Psoas muscle (tissue), 8 donors: Measurements from ENCODE around the gene PUS10. TPM values are rescaled to one million over a fixed set of nuclear protein-coding genes. Genes with fewer than 3 reads are reported as not detected.

Experiments
- ATAC-seq, 4 donors: fragments of 200-7000 bp; cut with Tn5 transposase; one replicate each; pipeline ENCODE4 v1.9.1; 2020; ENCODE audit warnings: moderate library complexity in 3 of 4, mild to moderate bottlenecking in 2 of 4
- DNase-seq, 2 donors: peaks; one replicate each; pipeline ENCODE4 v3.0.0-alpha.2; 2020
- H3K27ac ChIP-seq: fragments of 200-600 bp; one replicate; pipeline ENCODE4 v1.8.0; 2022
- H3K27me3 ChIP-seq, 3 donors: fragments of 200-600 bp in 1 of 3; one replicate each; pipeline versions ENCODE4 v1.6.1 to v1.8.0; 2013 to 2022; ENCODE audit warnings: low read length in 2 of 3, mild to moderate bottlenecking in 2 of 3, moderate library complexity in 1 of 3; ENCODE audit not compliant: insufficient read depth in 3 of 3
- H3K36me3 ChIP-seq, 2 donors: fragments of 200-600 bp in 1 of 2; one replicate each; pipeline versions ENCODE4 v1.6.1 to v1.8.0; 2013 to 2022; ENCODE audit warnings: low read depth in 1 of 2, mild to moderate bottlenecking in 1 of 2, moderate library complexity in 1 of 2; ENCODE audit not compliant: insufficient read depth in 1 of 2
- H3K4me1 ChIP-seq: fragments of 200-600 bp; one replicate; pipeline ENCODE4 v1.8.0; 2022
- H3K4me3 ChIP-seq: fragments of 200-600 bp; one replicate; pipeline ENCODE4 v1.8.0; 2022; ENCODE audit warnings: mild to moderate bottlenecking
- H3K9me3 ChIP-seq: fragments of 200-600 bp; one replicate; pipeline ENCODE4 v1.8.0; 2022
- WGBS, 3 donors: extraction: QIAGEN DNeasy Blood & Tissue Kit; methylation state at CpG; one replicate each; pipeline versions ENCODE4 v1.1.6 to v1.1.7; 2013; 5-methylcytosine and 5-hydroxymethylcytosine counted together
- intact Hi-C, 2 donors: fragments of 100-400 bp; cut with DNase I; formaldehyde crosslinking; loops; one replicate each; pipeline versions ENCODE4 v1.11.0 to v1.14.2; 2022
- polyA plus RNA-seq, 3 donors: library from polyadenylated mRNA; stranded (reverse); fragments of 200-250 nt; gene quantifications; one replicate each; pipeline ENCODE4 v1.2.3, GENCODE V29; 2013
- total RNA-seq, 4 donors: library from RNA; stranded (reverse); fragmentation: NEBNext Ultra II Directional in 2 of 4; extraction: Animal tissue kit (Norgen Biotek cat#: 25700) in 2 of 4; gene quantifications; one replicate each; pipeline versions ENCODE4 v1.2.1 to v1.2.4, GENCODE V29; 2021 to 2023
- TF ChIP-seq, protein P1 (sequence below): fragments of 200-600 bp; IDR thresholded peaks from one replicate; pipeline ENCODE4 v1.8.0; 2022; ENCODE audit warnings: antibody characterized with exemption
- donor health status: healthy with polysubstance abuse.
- donor health status: DM: no; HTN: no; CAD: no; lungs with moderate emphysema.
- donor health status: Bipolar disorder and iron deficiency.
- donor health status: healthy.
- donor health status: DM: yes; HTN: yes; CAD: no.
- donor health status: DM: no; HTN: no; CAD: no.
- donor health status: DM: no; HTN: no; CAD: no.
- donor health status: DM: yes; HTN: yes; CAD: no.

The PUS10 gene
- total and polyA plus RNA-seq, 7 donors: 1.4 to 5.1 (median 2.9) TPM

DNA sequence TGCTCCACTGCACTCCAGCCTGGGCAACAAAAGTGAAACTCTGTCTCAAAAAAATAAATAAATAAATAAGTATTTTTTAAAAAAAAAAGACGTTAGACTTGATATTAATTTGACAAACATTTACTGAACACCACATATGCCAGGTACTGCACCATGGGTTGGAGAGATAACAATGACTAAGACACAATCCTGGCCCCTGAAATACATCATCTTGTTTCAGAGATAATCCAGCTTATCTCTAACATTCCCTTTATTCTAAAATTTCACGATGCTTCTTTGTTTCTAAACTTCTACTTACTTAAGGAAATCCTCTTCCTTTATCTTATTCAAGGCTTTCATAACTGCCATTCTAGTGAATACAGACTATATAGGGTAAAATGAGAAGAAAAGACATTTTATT, 55.5 kb downstream of the PUS10 start:
- ATAC-seq (no peak), DNase-seq (no peak)
- Histone ChIP-seq H3K4me1 (no peaks in the 10 kb centered on the region), H3K4me3 (no peak overlapping the region), H3K27me3 (no peaks in the 10 kb centered on the region), H3K9me3 (no peaks in the 10 kb centered on the region), H3K36me3 (peaks cover 0 to 16% of the 10 kb centered on the region in 2 donors), H3K27ac (no peak overlapping the region)
- intact Hi-C loops: no loop called here
- TF ChIP-seq, protein P1, sequence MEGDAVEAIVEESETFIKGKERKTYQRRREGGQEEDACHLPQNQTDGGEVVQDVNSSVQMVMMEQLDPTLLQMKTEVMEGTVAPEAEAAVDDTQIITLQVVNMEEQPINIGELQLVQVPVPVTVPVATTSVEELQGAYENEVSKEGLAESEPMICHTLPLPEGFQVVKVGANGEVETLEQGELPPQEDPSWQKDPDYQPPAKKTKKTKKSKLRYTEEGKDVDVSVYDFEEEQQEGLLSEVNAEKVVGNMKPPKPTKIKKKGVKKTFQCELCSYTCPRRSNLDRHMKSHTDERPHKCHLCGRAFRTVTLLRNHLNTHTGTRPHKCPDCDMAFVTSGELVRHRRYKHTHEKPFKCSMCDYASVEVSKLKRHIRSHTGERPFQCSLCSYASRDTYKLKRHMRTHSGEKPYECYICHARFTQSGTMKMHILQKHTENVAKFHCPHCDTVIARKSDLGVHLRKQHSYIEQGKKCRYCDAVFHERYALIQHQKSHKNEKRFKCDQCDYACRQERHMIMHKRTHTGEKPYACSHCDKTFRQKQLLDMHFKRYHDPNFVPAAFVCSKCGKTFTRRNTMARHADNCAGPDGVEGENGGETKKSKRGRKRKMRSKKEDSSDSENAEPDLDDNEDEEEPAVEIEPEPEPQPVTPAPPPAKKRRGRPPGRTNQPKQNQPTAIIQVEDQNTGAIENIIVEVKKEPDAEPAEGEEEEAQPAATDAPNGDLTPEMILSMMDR: no peak
- 78 to 83% (median 80%) methylated on average over 2 of the region's 2 CpGs for WGBS, 3 donors

DNA sequence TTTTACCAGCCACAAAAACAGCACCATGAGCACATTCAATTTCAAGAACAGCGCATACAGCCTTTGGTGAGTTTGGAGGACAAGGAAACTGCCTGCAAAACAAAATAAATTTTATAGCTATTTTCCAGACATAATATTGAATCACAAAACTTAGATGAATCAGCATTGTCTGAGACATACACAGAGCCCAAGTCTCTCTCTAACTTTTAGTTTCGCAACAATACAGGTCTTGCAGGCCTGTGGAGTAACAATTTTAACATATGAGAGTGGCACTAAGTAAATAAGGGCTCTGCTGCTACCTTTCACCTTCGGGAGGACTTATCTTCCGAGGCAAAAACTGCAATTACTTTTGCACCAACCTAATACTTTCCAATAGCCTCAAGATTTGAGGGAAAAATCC, 56.6 kb downstream of the PUS10 start:
- Histone ChIP-seq H3K9me3 (no peaks in the 10 kb centered on the region), H3K36me3 (peaks cover 0 to 21% of the 10 kb centered on the region in 2 donors), H3K27ac (no peak overlapping the region), H3K4me3 (no peak overlapping the region), H3K27me3 (no peaks in the 10 kb centered on the region), H3K4me1 (no peaks in the 10 kb centered on the region)
- intact Hi-C loops: no loop called here
- TF ChIP-seq, protein P1: no peak
- WGBS, 3 donors: 90 to 98% (median 97%) methylated on average over 4 of the region's 4 CpGs
- no peak for ATAC-seq
- DNase-seq: no peak

DNA sequence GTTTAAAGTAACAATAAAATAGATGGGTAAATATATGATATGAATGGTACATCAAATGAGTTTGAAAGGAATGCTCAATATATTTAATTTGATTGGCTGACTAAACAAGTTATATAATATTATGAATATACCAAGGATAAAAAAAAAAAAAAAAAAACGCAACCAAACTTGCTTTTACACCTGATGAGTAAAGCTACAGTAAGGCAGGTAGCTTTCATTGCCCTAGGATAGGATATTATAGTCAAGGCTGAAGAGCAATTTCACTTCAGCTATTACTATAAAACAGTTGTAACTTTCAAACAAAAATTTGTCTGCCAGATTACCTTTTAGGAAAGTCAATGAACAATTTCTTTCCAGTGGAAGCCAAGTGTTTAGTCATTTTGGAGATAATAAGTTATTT, 57.3 kb downstream of the PUS10 start:
- TF ChIP-seq, protein P1: no peak
- Histone ChIP-seq H3K27ac (no peak overlapping the region), H3K4me1 (no peaks in the 10 kb centered on the region), H3K9me3 (no peaks in the 10 kb centered on the region), H3K36me3 (peaks cover 0 to 21% of the 10 kb centered on the region in 2 donors), H3K27me3 (no peaks in the 10 kb centered on the region), H3K4me3 (no peak overlapping the region)
- 91 to 100% (median 94%) methylated on average over 1 of the region's 1 CpG for WGBS, 3 donors
- ATAC-seq: no peak
- DNase-seq: no peak
- intact Hi-C loops: no loop called here

DNA sequence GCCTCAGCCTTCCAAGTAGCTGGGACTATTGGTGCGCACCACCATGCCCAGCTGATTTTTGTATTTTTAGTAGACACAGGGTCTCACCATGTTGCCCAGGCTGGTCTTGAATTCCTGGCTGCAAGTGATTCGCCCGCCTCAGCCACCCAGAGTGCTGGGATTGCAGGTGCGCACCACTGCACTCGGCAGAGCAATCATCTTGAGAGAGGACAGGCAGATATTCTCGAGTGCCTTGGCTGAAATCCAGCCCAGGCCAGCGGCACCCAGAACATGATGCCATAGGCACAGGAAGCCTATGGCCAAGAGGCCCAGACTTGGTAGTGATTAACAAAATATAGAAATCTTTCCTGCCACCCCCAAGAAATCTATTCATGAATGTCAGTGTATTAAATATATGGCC, 58.6 kb downstream of the PUS10 start:
- TF ChIP-seq, protein P1: no peak
- no peaks in the 10 kb centered on the region for H3K4me1 ChIP-seq
- no peak overlapping the region for H3K27ac ChIP-seq
- no peaks in the 10 kb centered on the region for H3K9me3 ChIP-seq
- intact Hi-C loops: no loop called here
- no peak overlapping the region for H3K4me3 ChIP-seq
- no peak for DNase-seq
- peaks cover 0 to 25% of the 10 kb centered on the region in 2 donors for H3K36me3 ChIP-seq
- no peaks in the 10 kb centered on the region for H3K27me3 ChIP-seq
- WGBS, 3 donors: 86 to 88% (median 88%) methylated on average over 7 of the region's 7 CpGs
- no peak for ATAC-seq

DNA sequence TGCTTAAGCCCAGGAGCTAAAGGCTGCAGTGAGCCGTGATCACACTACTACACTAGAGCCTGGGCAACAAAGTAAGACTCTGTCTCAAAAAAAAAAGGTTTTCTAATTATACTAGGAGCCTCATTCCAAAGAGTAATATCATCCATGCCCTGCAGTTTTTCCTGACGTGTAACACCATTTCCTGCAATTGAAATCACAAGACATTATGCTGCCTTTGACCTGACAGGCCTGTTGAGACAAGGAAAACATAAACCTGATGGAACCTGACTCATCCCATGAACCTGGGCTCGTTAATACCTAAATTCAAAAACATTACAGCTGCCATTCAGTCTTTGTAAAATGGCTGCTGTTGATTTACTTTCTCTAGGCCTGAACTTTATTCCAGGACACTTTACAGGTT, 59.3 kb downstream of the PUS10 start:
- TF ChIP-seq, protein P1: no peak
- no peak overlapping the region for H3K27ac ChIP-seq

More for the DNA sequence above, 59.3 kb downstream of the PUS10 start:
- no peaks in the 10 kb centered on the region for H3K4me1 ChIP-seq
- no peak for ATAC-seq
- peaks cover 0 to 32% of the 10 kb centered on the region in 2 donors for H3K36me3 ChIP-seq
- H3K27me3 ChIP-seq: no peaks in the 10 kb centered on the region
- DNase-seq: no peak
- intact Hi-C loops: no loop called here
- H3K9me3 ChIP-seq: no peaks in the 10 kb centered on the region
- no peak overlapping the region for H3K4me3 ChIP-seq
- WGBS, 3 donors: 72 to 78% (median 72%) methylated on average over 3 of the region's 3 CpGs
